WI38 (cell line): ENCODE data around the gene SCN1A.
"Not testable (repeated sequence)": the region's sequence is repeated elsewhere in the genome, so short reads cannot be mapped to it uniquely, and the experiment has no call there.

Experiments used
- H3K4me3 ChIP-seq: 2 replicates; pipeline ENCODE4 v1.5.1; 2011; ENCODE audit warnings: low read depth, mild to moderate bottlenecking, control low read depth, low read length
- TF ChIP-seq, protein P1 (sequence below): IDR thresholded peaks from 2 replicates; pipeline ENCODE4 v1.5.1; 2012; ENCODE audit warnings: low read depth, mild to moderate bottlenecking, control low read depth, low read length

The SCN1A gene

DNA sequence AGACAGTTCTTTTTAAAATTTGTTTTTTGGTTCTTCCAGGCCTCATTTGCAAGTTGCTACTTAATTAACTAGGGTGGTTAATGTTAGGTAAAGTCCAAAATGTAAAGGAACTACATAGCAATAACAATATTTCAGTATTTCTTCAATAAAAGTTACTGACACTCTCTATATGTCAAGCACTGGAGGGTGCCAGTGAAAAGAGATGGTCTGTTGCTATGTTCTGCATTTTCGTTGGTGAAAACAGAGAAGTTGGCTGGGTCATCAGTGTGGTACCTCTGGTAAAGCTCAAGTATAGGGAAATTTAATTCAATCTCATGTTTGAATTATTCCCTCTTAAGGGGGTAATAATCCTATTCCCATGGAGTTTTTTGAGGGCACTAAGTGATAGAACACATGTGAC is 16.3 kb upstream of the SCN1A start:
- no peak overlapping the region for H3K4me3 ChIP-seq
- TF ChIP-seq, protein P1, sequence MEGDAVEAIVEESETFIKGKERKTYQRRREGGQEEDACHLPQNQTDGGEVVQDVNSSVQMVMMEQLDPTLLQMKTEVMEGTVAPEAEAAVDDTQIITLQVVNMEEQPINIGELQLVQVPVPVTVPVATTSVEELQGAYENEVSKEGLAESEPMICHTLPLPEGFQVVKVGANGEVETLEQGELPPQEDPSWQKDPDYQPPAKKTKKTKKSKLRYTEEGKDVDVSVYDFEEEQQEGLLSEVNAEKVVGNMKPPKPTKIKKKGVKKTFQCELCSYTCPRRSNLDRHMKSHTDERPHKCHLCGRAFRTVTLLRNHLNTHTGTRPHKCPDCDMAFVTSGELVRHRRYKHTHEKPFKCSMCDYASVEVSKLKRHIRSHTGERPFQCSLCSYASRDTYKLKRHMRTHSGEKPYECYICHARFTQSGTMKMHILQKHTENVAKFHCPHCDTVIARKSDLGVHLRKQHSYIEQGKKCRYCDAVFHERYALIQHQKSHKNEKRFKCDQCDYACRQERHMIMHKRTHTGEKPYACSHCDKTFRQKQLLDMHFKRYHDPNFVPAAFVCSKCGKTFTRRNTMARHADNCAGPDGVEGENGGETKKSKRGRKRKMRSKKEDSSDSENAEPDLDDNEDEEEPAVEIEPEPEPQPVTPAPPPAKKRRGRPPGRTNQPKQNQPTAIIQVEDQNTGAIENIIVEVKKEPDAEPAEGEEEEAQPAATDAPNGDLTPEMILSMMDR = no peak

DNA sequence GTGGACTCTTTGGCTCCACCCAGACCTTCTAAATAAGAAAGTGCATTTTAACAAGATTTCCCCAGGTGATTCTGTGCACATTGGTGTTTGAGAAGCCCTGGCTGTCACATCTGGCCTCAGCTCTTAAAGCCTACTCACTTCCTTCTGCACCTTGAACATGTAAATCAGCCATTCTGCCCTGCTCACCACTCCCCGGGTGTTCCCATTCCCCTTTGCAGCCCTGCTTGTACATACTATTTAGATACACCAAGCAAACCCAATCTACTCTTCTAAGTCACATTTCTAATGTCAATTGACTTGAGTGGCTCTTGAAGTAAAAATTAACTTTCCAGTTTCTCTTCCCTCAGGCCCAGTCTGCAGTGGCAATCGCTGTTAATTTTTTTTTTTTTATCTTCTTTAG is 13.1 kb upstream of the SCN1A start:
- TF ChIP-seq, protein P1 = no peak
- H3K4me3 ChIP-seq = no peak overlapping the region

DNA sequence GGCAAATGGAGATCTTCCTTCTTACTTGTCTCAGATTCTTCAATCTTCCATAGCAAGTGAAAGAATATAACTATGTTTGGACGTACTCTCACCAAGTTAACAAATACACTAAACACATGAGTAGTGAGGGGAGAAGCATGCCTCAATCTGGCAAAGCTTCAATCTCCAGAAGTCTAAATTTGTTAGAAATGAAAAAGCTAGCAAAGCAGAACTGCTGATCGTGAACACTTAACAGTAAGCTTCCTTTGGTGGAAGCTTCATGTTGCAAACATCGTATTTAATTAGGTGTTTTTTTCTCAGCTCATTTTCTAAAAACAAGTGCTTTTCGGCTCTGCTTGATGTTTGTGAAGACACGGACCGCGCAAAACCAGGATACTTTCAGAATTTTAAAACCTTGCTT is 12.7 kb upstream of the SCN1A start:
- TF ChIP-seq, protein P1 = no peak

DNA sequence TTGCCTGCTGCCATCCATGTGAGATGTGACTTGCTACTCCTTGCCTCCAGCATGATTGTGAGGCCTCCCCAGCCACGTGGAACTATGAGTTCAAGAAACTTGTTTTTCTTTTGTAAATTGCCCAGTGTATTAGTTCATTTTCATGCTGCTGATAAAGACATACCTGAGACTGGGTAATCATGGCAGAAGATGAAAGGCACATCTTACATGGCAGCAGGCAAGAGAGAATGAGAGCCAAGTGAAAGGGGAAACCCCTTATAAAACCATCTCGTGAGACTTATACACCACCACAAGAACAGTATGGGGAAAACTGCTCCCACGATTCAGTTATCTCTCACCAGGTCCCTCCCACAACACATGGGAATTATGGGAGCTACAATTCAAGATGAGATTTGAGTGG is 11.7 kb upstream of the SCN1A start:
- H3K4me3 ChIP-seq = not testable (repeated sequence)

More for the DNA sequence above, 12.7 kb upstream of the SCN1A start:
- H3K4me3 ChIP-seq = no peak overlapping the region

DNA sequence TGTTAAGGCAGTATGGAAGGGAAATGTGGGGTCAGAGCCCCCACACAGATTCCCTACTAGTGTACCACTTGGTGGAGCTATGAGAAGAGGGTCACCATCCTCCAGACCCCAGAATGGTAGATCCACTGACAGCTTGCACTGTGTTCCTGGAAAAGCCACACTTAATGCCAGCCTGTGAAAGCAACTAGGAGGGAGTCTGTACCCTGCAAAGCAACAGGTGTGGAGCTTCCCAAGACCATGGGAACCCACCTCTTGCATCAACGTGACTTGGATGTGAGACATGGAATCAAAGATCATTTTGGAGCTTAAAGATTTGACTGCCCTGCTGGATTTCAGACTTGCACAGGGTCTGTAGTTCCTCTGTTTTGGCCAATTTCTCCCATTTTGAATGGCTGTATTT is 10.8 kb upstream of the SCN1A start:
- TF ChIP-seq, protein P1 = no peak
- no peak overlapping the region for H3K4me3 ChIP-seq

DNA sequence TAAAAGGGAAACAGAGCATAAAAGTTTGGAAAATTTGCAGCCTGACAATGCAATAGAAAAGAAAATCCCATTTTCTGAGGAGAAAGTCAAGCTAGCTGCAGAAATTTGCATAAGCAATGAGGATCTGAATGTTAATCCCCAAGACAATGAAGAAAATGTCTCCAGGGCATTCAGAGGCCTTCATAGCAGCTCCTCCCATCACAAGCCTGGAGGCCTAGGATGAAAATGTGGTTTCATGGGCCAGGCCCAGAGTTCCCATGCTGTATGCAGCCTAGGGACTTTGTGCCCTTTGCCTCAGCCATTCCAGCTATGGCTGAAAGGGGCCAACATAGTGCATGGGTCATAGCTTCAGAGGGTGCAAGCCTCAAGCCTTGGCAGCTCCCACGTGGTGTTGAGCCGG is 10.3 kb upstream of the SCN1A start:
- no peak overlapping the region for H3K4me3 ChIP-seq
- TF ChIP-seq, protein P1 = no peak

DNA sequence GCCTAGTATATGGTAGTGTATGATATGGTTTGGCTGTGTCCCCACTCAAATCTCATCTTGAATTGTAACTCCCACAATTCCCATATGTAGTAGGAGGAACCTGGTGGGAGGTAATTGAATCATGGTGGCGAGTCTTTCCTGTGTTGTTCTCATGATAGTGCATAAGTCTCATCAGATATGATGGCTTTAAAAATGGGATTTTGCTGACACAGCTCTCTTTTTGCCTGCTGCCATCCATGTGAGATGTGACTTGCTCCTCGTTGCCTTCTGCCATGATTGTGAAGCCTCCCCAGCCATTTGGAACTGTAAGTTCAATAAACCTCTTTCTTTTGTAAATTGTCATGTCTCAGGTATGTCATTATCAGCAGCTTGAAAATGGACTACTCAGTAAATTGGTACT is 9.5 kb upstream of the SCN1A start:
- H3K4me3 ChIP-seq = no peak overlapping the region
- TF ChIP-seq, protein P1 = no peak

DNA sequence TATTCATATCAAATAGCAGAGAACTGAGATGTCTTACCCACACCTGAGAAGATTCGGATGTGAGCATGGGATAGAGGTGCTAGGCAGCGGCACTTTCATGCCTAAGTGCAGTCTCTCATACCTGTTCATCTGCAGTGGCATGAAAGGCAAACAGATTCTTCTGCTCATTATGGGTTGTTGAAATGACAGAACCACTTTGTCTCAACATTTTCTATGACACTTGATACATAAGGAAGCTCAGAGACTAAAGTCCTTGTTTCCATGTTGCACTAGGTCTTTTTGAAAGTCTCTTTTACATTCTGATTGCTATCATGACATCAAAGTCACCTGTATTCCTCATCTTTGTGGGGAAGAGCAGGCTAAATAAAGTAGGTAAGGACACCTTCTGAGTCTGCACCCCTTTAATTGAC is 8.0 kb upstream of the SCN1A start:
- no peak overlapping the region for H3K4me3 ChIP-seq
- TF ChIP-seq, protein P1 = no peak
